Progenitor cell of endocrine pancreas (in vitro differentiated cells): ENCODE results near the gene FBXW8. TPM values are rescaled to one million over a fixed set of nuclear protein-coding genes. Genes with fewer than 3 reads are reported as not detected.

ENCODE experiments used
- DNase-seq: peaks from one replicate; pipeline ENCODE4 v3.0.0; 2021; ENCODE audit warnings: low spot score; ENCODE audit not compliant: unreplicated experiment
- H3K27ac Mint-ChIP-seq: 2 replicates; pipeline ENCODE4 v1.8.0; 2021; ENCODE audit warnings: mild to moderate bottlenecking, moderate library complexity, mixed read lengths
- H3K27me3 Mint-ChIP-seq: 2 replicates; pipeline ENCODE4 v1.8.0; 2021; ENCODE audit warnings: mixed read lengths
- H3K36me3 Mint-ChIP-seq: 2 replicates; pipeline ENCODE4 v1.8.0; 2022; ENCODE audit warnings: mixed read lengths; ENCODE audit not compliant: insufficient read depth
- H3K4me1 Mint-ChIP-seq: 2 replicates; pipeline ENCODE4 v1.8.0; 2021; ENCODE audit warnings: low read depth, mixed read lengths
- H3K4me3 Mint-ChIP-seq: 2 replicates; pipeline ENCODE4 v1.8.0; 2021; ENCODE audit warnings: low read depth, mild to moderate bottlenecking, moderate library complexity, mixed read lengths
- H3K9me3 Mint-ChIP-seq: 2 replicates; pipeline ENCODE4 v1.8.0; 2021; ENCODE audit warnings: low read depth, mixed read lengths
- total RNA-seq: library from RNA; stranded (reverse); gene quantifications from 2 replicates; pipeline ENCODE4 v1.2.1, GENCODE V29; 2021
- TF ChIP-seq, protein P1 (sequence below): fragments of 200-600 bp; sonication (generic); IDR thresholded peaks from one replicate; pipeline ENCODE4 v1.5.0; 2021; ENCODE audit warnings: antibody characterized with exemption, mild to moderate bottlenecking; ENCODE audit not compliant: unreplicated experiment

The FBXW8 gene
- total RNA-seq, 1 donor from 2014 or later: 32.6 TPM

DNA sequence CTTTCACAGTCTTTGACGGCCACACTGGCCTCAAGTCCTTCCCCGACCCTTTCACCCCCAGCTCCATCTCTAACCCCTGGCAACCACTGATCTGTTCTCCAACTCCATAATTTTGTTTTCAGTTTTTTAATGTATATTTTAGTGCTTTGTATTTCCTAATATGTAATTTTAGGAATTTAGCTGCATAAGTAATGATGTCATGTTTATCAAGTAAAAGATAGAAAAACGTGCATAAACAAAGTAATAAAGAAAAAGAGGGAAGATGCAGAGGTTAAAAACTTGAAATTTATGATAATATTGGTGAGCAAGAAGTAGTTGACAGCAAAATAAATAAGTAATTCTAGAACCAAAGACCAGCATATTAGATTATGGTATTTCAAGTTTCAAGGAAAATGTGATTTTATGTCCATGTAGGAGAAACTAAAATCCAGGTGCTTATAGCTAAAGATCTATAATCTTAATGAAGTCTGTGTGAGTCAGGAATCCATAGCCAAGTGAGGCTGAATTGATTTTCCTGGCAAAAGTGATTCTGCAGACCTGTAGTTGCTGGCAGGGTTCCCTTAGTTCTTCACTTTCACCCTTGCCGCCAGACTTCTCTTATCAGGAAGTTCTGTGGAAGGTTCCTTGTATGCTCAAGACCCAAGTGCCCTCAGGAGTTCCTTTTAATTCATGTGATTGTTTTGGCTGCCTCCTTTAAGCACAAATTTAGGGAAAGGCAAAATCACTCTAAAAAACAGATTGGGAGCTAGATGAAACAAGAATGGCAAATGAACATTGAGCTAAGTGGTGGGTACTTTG, 24.4 kb downstream of the FBXW8 start:
- Mint-ChIP-seq H3K27ac (no peak overlapping the region), H3K36me3 (peaks cover 34% of the 10 kb centered on the region)
- TF ChIP-seq, protein P1, sequence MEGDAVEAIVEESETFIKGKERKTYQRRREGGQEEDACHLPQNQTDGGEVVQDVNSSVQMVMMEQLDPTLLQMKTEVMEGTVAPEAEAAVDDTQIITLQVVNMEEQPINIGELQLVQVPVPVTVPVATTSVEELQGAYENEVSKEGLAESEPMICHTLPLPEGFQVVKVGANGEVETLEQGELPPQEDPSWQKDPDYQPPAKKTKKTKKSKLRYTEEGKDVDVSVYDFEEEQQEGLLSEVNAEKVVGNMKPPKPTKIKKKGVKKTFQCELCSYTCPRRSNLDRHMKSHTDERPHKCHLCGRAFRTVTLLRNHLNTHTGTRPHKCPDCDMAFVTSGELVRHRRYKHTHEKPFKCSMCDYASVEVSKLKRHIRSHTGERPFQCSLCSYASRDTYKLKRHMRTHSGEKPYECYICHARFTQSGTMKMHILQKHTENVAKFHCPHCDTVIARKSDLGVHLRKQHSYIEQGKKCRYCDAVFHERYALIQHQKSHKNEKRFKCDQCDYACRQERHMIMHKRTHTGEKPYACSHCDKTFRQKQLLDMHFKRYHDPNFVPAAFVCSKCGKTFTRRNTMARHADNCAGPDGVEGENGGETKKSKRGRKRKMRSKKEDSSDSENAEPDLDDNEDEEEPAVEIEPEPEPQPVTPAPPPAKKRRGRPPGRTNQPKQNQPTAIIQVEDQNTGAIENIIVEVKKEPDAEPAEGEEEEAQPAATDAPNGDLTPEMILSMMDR: no peak

DNA sequence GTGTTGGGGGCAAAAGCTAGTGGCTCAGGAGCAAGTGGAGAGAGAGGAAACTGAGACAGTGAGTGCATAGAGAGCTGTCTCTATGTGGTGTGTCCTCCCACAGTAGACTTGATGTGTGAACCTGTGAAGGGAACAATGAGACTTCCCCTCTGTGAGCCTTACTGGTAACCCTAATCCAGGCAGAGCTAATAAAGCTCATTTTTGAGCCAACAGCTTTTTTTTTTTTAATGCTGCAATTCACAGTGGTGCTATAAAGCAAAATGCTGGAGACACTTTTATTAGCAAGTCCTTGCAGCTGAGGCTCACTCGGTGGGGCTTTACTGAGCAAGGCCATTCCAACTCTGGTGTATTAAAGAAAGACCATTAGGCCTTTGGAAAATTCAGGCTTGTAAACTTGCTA, 26.9 kb downstream of the FBXW8 start:
- TF ChIP-seq, protein P1: no peak
- H3K4me1 Mint-ChIP-seq: no peaks in the 10 kb centered on the region
- no peak overlapping the region for H3K4me3 Mint-ChIP-seq
- H3K27me3 Mint-ChIP-seq: no peaks in the 10 kb centered on the region
- peaks cover 7% of the 10 kb centered on the region for H3K9me3 Mint-ChIP-seq
- H3K27ac Mint-ChIP-seq: no peak overlapping the region
- peaks cover 30% of the 10 kb centered on the region for H3K36me3 Mint-ChIP-seq
- no peak for DNase-seq

More for the DNA sequence above, 24.4 kb downstream of the FBXW8 start:
- Mint-ChIP-seq H3K9me3 (peaks cover 7% of the 10 kb centered on the region), H3K27me3 (no peaks in the 10 kb centered on the region), H3K4me3 (no peak overlapping the region), H3K4me1 (no peaks in the 10 kb centered on the region)
- DNase-seq: no peak

DNA sequence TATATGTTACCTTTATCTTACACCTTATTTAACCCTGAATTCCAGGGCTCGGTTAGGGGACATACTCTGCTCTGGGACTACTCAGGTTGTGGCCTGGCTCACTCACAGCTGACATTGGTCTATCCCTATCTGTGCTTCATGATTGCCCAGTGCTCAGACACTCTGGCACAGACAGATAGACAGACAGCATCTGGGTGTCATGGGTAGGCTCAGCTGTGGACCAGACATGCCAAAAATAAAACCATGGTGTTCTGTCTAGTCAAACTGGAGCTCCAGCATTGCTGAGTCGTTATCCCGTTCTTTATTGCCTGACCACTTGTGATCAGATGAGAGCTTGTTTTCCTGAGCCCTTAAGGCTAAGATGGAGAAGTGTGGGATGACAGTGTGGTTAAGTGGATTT, 29.0 kb downstream of the FBXW8 start:
- H3K4me3 Mint-ChIP-seq: no peak overlapping the region
- no peaks in the 10 kb centered on the region for H3K4me1 Mint-ChIP-seq
- DNase-seq: no peak
- H3K36me3 Mint-ChIP-seq: peaks cover 40% of the 10 kb centered on the region
- TF ChIP-seq, protein P1: no peak
- H3K9me3 Mint-ChIP-seq: peaks cover 11% of the 10 kb centered on the region
- H3K27me3 Mint-ChIP-seq: no peaks in the 10 kb centered on the region
- no peak overlapping the region for H3K27ac Mint-ChIP-seq

GRCh38 chr12:116941188-116941587, 30.4 kb downstream of the FBXW8 start:
- no peaks in the 10 kb centered on the region for H3K4me1 Mint-ChIP-seq
- TF ChIP-seq, protein P1: no peak
- peaks cover 31% of the 10 kb centered on the region for H3K36me3 Mint-ChIP-seq
- no peaks in the 10 kb centered on the region for H3K27me3 Mint-ChIP-seq
- peaks cover 6% of the 10 kb centered on the region for H3K9me3 Mint-ChIP-seq
- H3K4me3 Mint-ChIP-seq: no peak overlapping the region
- no peak for DNase-seq
- no peak overlapping the region for H3K27ac Mint-ChIP-seq

DNA sequence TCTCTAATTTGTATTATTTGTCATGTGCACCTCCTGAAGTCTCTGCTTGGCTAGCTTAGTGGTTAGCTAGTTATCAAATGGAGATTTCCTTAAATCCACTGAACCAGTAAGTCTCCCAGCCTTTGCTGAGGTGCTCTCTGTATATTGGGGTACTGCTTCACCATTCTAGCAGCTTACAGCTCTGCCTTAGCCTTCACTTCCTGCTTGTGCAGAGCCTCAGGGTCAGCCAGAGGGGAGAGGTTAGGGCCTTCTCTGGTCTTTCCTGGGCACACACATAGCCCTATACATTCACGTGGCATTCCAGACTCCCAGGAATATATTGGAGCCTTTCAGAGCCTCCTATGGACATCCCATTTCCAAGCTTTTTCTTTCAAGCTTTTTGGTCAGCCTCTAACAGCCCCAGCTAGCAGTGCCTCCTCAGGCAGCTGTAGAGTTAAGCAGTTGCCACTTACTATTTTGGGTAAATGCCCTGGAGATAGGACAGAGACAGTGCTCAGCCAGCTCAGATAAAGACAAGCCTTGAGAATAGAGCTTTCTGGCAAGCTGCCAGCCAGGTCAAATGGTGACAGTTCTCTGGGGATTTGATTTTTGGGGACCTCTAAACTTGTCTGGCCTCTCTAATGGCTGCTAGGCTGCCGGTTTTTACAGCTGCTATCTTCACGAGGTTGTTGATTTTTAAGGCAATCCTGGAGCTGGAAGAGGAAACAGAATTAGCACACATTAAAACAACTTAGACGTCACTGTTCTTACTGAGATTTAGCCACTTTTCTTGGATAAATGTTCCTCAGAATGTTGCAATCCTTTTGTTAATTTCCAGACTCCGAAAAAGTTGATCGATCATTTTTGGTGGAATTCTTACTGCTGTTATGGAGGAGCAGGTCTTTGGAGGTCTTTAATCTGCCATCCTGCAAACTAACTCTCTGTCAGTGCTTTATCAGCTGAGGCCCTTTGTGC, 32.9 kb downstream of the FBXW8 start:
- DNase-seq: no peak
- Mint-ChIP-seq H3K4me3 (no peak overlapping the region), H3K36me3 (peaks cover 26% of the 10 kb centered on the region), H3K27me3 (no peaks in the 10 kb centered on the region), H3K4me1 (no peaks in the 10 kb centered on the region), H3K27ac (no peak overlapping the region), H3K9me3 (peaks cover 4% of the 10 kb centered on the region)
- TF ChIP-seq, protein P1: no peak
